A549 treated with AZD9567 at 1 μM for 4 hours (cell line): ENCODE results near the gene TIAL1. TPM values are rescaled to one million over a fixed set of nuclear protein-coding genes. Genes with fewer than 3 reads are reported as not detected.

Experiments
- total RNA-seq: library from RNA; stranded (reverse); fragments of 200-300 nt; extraction: Qiagen RNA extraction; gene quantifications from 5 replicates; pipeline ENCODE4 v1.2.3, GENCODE V29; 2022; ENCODE audit not compliant: insufficient read depth

The TIAL1 gene
- 88.2 to 97.9 TPM (median 89.7 TPM) in 5 replicates for total RNA-seq

GRCh38 chr10:119596537-119597404 lies at the start of gene TIAL1:
TSS of gene TIAL1 (minus strand) at chr10:119596964. CDS start at chr10:119596465, 499 bp downstream.

GRCh38 chr10:119542357-119542987 lies 54.3 kb downstream of the TIAL1 start, which contains the start of gene RGS10:
TSS of gene RGS10 (minus strand) at chr10:119542719. CDS start at chr10:119542638, 81 bp downstream.

Other genes starting within 250 kb of the TIAL1 start
- gene RGS10, start 54.2 kb downstream of the TIAL1 start, total RNA-seq, result 38.8 to 54.0 TPM (median 49.5 TPM) in 5 replicates
- 204 to 231 TPM (median 223 TPM) in 5 replicates for gene BAG3, start 54.4 kb upstream of the TIAL1 start, total RNA-seq
- gene INPP5F, start 129.1 kb upstream of the TIAL1 start, total RNA-seq, result 9.4 to 12.7 TPM (median 10.6 TPM) in 5 replicates